IMR-90 (cell line): ENCODE results near the gene KAZN. TPM values are rescaled to one million over a fixed set of nuclear protein-coding genes. Genes with fewer than 3 reads are reported as not detected.

Source experiments
- ATAC-seq: fragments of 200-7000 bp; cut with Tn5 transposase; 2 replicates; pipeline ENCODE4 v1.9.1; 2020; ENCODE audit warnings: low read depth, mild to moderate bottlenecking, moderate library complexity
- BruUV-seq: library from RNA; stranded (reverse); fragments of 400-500 nt; replicated peaks from 2 replicates; lab custom pipeline; 2021; lab: Mats Ljungman, UMichigan
- CTCF ChIA-PET: fragments of 300-600 bp; formaldehyde crosslinking; extraction: SDS; loops from one replicate; lab custom pipeline; 2021; ENCODE audit warnings: antibody characterized with exemption; lab: Yijun Ruan, JAX
- POLR2A ChIA-PET: fragments of 300-600 bp; sonication (Branson Sonifier 250); formaldehyde crosslinking; loops from one replicate; lab custom pipeline; 2022; ENCODE audit warnings: antibody characterized with exemption; ENCODE audit not compliant: unreplicated experiment; lab: Charles Lee
- DNase-seq: peaks from one replicate; pipeline ENCODE4 v3.0.0; 2013
- H2AFZ ChIP-seq: replicated peaks from 2 replicates; pipeline ENCODE3; 2013; ENCODE audit warnings: low read length, mild to moderate bottlenecking; ENCODE audit not compliant: poor library complexity
- H2AK5ac ChIP-seq: 2 replicates; pipeline ENCODE4 v1.6.1; 2013; ENCODE audit warnings: low read depth, low read length, inconsistent platforms
- H2AK9ac ChIP-seq: replicated peaks from 2 replicates; pipeline ENCODE3; 2013; ENCODE audit warnings: mild to moderate bottlenecking, low read depth, low read length, moderate library complexity; ENCODE audit not compliant: poor library complexity
- H2BK120ac ChIP-seq: 2 replicates; pipeline ENCODE4 v1.6.1; 2013; ENCODE audit warnings: low read depth, low read length, inconsistent platforms
- H2BK15ac ChIP-seq: 3 replicates; pipeline ENCODE4 v1.6.1; 2013; ENCODE audit warnings: low read depth, low read length, inconsistent platforms
- H2BK20ac ChIP-seq: 2 replicates; pipeline ENCODE4 v1.6.1; 2013; ENCODE audit warnings: low read depth, mild to moderate bottlenecking, inconsistent platforms, low read length, moderate library complexity
- H2BK5ac ChIP-seq: 2 replicates; pipeline ENCODE4 v1.6.1; 2013; ENCODE audit warnings: mild to moderate bottlenecking, low read depth, low read length, inconsistent platforms; ENCODE audit not compliant: poor library complexity, severe bottlenecking
- H3K14ac ChIP-seq: replicated peaks from 2 replicates; pipeline ENCODE4 v1.6.1; 2013; ENCODE audit warnings: low read depth, low read length, inconsistent platforms
- H3K18ac ChIP-seq: 2 replicates; pipeline ENCODE4 v1.6.1; 2013; ENCODE audit warnings: low read depth, low read length, control low read depth
- H3K23ac ChIP-seq: 2 replicates; pipeline ENCODE4 v1.6.1; 2013; ENCODE audit warnings: low read depth, low read length, inconsistent platforms
- H3K27ac ChIP-seq: 2 replicates; pipeline ENCODE4 v1.5.1; 2013; ENCODE audit warnings: mild to moderate bottlenecking, control low read depth, low read length; ENCODE audit not compliant: insufficient read depth
- H3K27me3 ChIP-seq: 2 replicates; pipeline ENCODE4 v1.6.1; 2013; ENCODE audit warnings: low read length; ENCODE audit not compliant: control insufficient read depth, insufficient read depth
- H3K36me3 ChIP-seq: 2 replicates; pipeline ENCODE4 v1.6.1; 2013; ENCODE audit warnings: low read length, mixed read lengths; ENCODE audit not compliant: control insufficient read depth, insufficient read depth
- H3K4ac ChIP-seq: 2 replicates; pipeline ENCODE4 v1.6.1; 2013; ENCODE audit warnings: low read depth, low read length, inconsistent platforms
- H3K4me1 ChIP-seq: 2 replicates; pipeline ENCODE4 v1.6.1; 2013; ENCODE audit warnings: low read length, mixed read lengths; ENCODE audit not compliant: control insufficient read depth, insufficient read depth
- H3K4me2 ChIP-seq: 2 replicates; pipeline ENCODE4 v1.6.1; 2013; ENCODE audit warnings: low read depth, mild to moderate bottlenecking, control low read depth, low read length, moderate library complexity
- H3K4me3 ChIP-seq: 2 replicates; pipeline ENCODE4 v1.5.1; 2013; ENCODE audit warnings: low read depth, mild to moderate bottlenecking, control low read depth, low read length, moderate library complexity; ENCODE audit not compliant: insufficient read depth
- H3K56ac ChIP-seq: 2 replicates; pipeline ENCODE4 v1.6.1; 2013; ENCODE audit warnings: low read length, inconsistent platforms; ENCODE audit not compliant: insufficient read depth; ENCODE audit errors: extremely low read depth
- H3K79me1 ChIP-seq, 2 experiments: 2 replicates each; pipeline ENCODE4 v1.6.1; 2013; ENCODE audit warnings: low read length in 2 of 2, inconsistent platforms in 1 of 2, low read depth in 1 of 2
- H3K9ac ChIP-seq: 2 replicates; pipeline ENCODE4 v1.6.1; 2013; ENCODE audit warnings: low read depth, low read length, control low read depth
- H3K9me1 ChIP-seq: 2 replicates; pipeline ENCODE4 v1.6.1; 2013; ENCODE audit warnings: low read length, inconsistent platforms; ENCODE audit not compliant: insufficient read depth
- H3K9me3 ChIP-seq: 2 replicates; pipeline ENCODE4 v1.6.1; 2013; ENCODE audit warnings: low read length; ENCODE audit not compliant: control insufficient read depth, insufficient read depth
- H4K20me1 ChIP-seq: 2 replicates; pipeline ENCODE4 v1.6.1; 2013; ENCODE audit warnings: low read length, inconsistent platforms; ENCODE audit not compliant: insufficient read depth
- H4K5ac ChIP-seq: 2 replicates; pipeline ENCODE4 v1.6.1; 2013; ENCODE audit warnings: mild to moderate bottlenecking, low read depth, low read length, control low read depth
- H4K8ac ChIP-seq, 2 experiments: 2 replicates each; pipeline ENCODE4 v1.6.1; 2013; ENCODE audit warnings: low read depth in 2 of 2, low read length in 2 of 2, control low read depth in 1 of 2, inconsistent platforms in 1 of 2
- H4K91ac ChIP-seq: 2 replicates; pipeline ENCODE4 v1.6.1; 2013; ENCODE audit warnings: low read depth, low read length, inconsistent platforms; ENCODE audit not compliant: insufficient read depth
- CEBPB ChIP-seq: IDR thresholded peaks from 2 replicates; pipeline ENCODE4 v1.6.1; 2012; ENCODE audit warnings: low read depth, low read length, improper control_type of control experiment
- MAFK ChIP-seq: IDR thresholded peaks from 2 replicates; pipeline ENCODE4 v1.6.1; 2012; ENCODE audit warnings: low read depth, low read length, improper control_type of control experiment
- MXI1 ChIP-seq: IDR thresholded peaks from 2 replicates; pipeline ENCODE4 v1.6.1; 2012; ENCODE audit warnings: low read depth, mild to moderate bottlenecking, low read length, moderate library complexity, borderline replicate concordance
- POLR2A ChIP-seq: IDR thresholded peaks from 2 replicates; pipeline ENCODE4 v1.6.1; 2012; ENCODE audit warnings: mild to moderate bottlenecking, low read depth, low read length
- RAD21 ChIP-seq: IDR thresholded peaks from 2 replicates; pipeline ENCODE4 v1.6.1; 2012; ENCODE audit warnings: low read length, improper control_type of control experiment
- RFX5 ChIP-seq: IDR thresholded peaks from 2 replicates; pipeline ENCODE4 v1.8.0; 2012; ENCODE audit warnings: low read depth, mild to moderate bottlenecking, low read length, moderate library complexity
- SMC3 ChIP-seq: fragments of 150-350 bp; IDR thresholded peaks from 2 replicates; pipeline ENCODE4 v1.6.1; 2016; ENCODE audit warnings: low read depth, mild to moderate bottlenecking, antibody characterized with exemption, low read length, moderate library complexity
- WGBS, 2 experiments: methylation state at CpG; one replicate each; pipeline versions ENCODE4 v1.1.5 to v1.1.7; 2013; ENCODE audit warnings: missing lambda C conversion rate in 2 of 2; ENCODE audit not compliant: insufficient read length in 1 of 2; ENCODE audit errors: extremely low coverage in 2 of 2; 5-methylcytosine and 5-hydroxymethylcytosine counted together
- dilution Hi-C: fragments of 300-500 bp; cut with HindIII; formaldehyde crosslinking; loops from one replicate; pipeline ENCODE4 v1.14.3; 2018; ENCODE audit warnings: low sequenced_read_pairs; ENCODE audit not compliant: unreplicated experiment
- in situ Hi-C: fragments of 300-500 bp; cut with MboI; formaldehyde crosslinking; loops from 3 replicates; pipeline ENCODE4 v1.14.3; 2019; ENCODE audit warnings: low sequenced_read_pairs, inconsistent platforms, mixed read lengths
- intact Hi-C: fragments of 100-400 bp; cut with micrococcal nuclease; formaldehyde crosslinking; loops from 2 replicates; pipeline ENCODE4 v1.10.0; 2022
- polyA plus RNA-seq, 3 experiments: library from polyadenylated mRNA; depleted of rRNA; stranded (reverse); fragments of >200 nt; gene quantifications; 2 replicates each; pipeline ENCODE4 v1.2.3, GENCODE V29; 2012; ENCODE audit warnings: low replicate concordance in 1 of 3
- total RNA-seq: library from RNA; depleted of rRNA; stranded (reverse); fragments of >200 nt; gene quantifications from 2 replicates; pipeline ENCODE4 v1.2.3, GENCODE V29; 2012
- TF ChIP-seq, protein P1 (sequence below): fragments of 150-350 bp; IDR thresholded peaks from 2 replicates; pipeline ENCODE4 v1.6.1; 2017; ENCODE audit warnings: mild to moderate bottlenecking, antibody characterized with exemption, low read length, low read depth

Gene KAZN
- total and polyA plus RNA-seq, 2 of the 4 experiments (the other 2 are of a cell fraction), result 5.2 to 10.5 TPM

DNA sequence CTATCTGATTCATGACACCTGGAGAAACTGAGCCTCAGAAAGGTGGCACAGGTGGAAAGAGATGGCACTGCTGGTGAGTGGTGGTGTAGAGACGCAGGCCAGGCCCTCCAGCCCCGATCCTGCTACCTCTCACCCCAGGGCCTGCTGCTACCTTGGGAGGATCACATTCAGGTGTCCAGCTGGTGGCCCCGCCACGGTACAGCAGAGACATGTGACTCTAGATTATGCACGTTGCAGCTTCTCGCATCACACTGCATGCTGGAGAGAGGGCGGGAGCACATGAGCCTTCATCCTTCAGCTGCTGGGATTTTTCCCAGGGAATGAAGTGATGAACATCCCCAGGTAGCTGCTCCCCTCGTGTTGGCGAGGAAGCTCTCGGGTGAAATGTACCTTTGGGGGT is 32.9 kb downstream of the KAZN start:
- Histone ChIP-seq H3K14ac (no peak overlapping the region), H2AK9ac (no peak overlapping the region), H2BK5ac (no peak overlapping the region), H2AFZ (no peak overlapping the region), H3K9me3 (0 out of 2 replicates have a peak, but pooled peaks cover 1% of the 10 kb centered on the region), H3K23ac (no peak overlapping the region), H2BK20ac (no peak overlapping the region), H3K4ac (no peak overlapping the region), H3K56ac (no peak overlapping the region), H3K4me1 (peaks cover 5% of the 10 kb centered on the region; the same call in 1 of the 2 replicates), H2BK15ac (no peak overlapping the region), H3K9me1 (no peaks in the 10 kb centered on the region), H3K4me3 (no peak overlapping the region), H4K20me1 (no peaks in the 10 kb centered on the region), H3K27ac (no peak overlapping the region), H4K8ac (no peak overlapping the region), H3K9ac (no peak overlapping the region), H3K79me1 (no peaks in the 10 kb centered on the region), H3K4me2 (no peak overlapping the region), H3K18ac (no peak overlapping the region), H3K27me3 (no peaks in the 10 kb centered on the region; the same call in 1 of the 2 replicates), H4K91ac (no peak overlapping the region), H4K5ac (no peak overlapping the region), H3K36me3 (no peaks in the 10 kb centered on the region), H2AK5ac (no peak overlapping the region), H2BK120ac (no peak overlapping the region)
- TF ChIP-seq CEBPB (no peak), RAD21 (no peak), MAFK (no peak), MXI1 (no peak), SMC3 (no peak), RFX5 (no peak), POLR2A (no peak)
- TF ChIP-seq, protein P1, sequence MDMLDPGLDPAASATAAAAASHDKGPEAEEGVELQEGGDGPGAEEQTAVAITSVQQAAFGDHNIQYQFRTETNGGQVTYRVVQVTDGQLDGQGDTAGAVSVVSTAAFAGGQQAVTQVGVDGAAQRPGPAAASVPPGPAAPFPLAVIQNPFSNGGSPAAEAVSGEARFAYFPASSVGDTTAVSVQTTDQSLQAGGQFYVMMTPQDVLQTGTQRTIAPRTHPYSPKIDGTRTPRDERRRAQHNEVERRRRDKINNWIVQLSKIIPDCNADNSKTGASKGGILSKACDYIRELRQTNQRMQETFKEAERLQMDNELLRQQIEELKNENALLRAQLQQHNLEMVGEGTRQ, result no peak
- in situ Hi-C loops (no loop called here), dilution Hi-C loops (no loop called here), intact Hi-C loops (no loop called here)
- ChIA-PET POLR2A (no interaction called here), CTCF (no interaction called here)
- BruUV-seq, result no TSS peak
- no peak for ATAC-seq
- no peak for DNase-seq
- no CpG with 5 or more reads among the region's 10 CpGs for WGBS, 2 experiments
